ENCODE results near the gene NCKAP5.

DNA sequence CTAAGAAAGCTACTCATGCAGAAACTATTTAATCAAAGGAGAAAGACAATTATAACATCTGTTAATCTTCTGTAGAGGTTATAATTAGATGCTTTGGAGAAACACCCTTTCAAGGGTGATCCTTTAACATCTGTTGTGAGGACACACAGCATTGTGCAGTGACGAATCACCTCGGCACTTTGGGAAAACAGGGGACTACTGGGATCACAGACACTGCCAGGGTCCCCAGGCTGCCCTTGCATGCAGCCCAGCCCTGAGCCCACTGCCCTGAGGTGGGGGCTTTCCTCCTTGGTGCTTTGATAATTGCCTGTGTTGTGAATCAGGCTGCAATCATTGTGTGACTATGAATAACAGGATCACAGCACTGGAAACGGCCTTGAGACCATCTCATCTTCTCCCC, 10.6 kb downstream of the NCKAP5 start:
- TF ChIP-seq, protein P1, sequence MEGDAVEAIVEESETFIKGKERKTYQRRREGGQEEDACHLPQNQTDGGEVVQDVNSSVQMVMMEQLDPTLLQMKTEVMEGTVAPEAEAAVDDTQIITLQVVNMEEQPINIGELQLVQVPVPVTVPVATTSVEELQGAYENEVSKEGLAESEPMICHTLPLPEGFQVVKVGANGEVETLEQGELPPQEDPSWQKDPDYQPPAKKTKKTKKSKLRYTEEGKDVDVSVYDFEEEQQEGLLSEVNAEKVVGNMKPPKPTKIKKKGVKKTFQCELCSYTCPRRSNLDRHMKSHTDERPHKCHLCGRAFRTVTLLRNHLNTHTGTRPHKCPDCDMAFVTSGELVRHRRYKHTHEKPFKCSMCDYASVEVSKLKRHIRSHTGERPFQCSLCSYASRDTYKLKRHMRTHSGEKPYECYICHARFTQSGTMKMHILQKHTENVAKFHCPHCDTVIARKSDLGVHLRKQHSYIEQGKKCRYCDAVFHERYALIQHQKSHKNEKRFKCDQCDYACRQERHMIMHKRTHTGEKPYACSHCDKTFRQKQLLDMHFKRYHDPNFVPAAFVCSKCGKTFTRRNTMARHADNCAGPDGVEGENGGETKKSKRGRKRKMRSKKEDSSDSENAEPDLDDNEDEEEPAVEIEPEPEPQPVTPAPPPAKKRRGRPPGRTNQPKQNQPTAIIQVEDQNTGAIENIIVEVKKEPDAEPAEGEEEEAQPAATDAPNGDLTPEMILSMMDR (IDR thresholded peaks at IDR 0.05), result no peak
- TF ChIP-seq POLR2A (IDR thresholded peaks at IDR 0.05), result no peak
